ENCODE measurements around the gene CIB1. TPM values are rescaled to one million over a fixed set of nuclear protein-coding genes. Genes with fewer than 3 reads are reported as not detected.

Gene CIB1
- total RNA-seq, 4 donors from 2014 or later: 15.5 to 43.4 (median 30.7) TPM

- in situ Hi-C loops (cut with MboI; ENCODE audit: low sequenced_read_pairs in 4 of 4) (no loop called here), intact Hi-C loops (cut with DNase I; ENCODE audit: low total_unique reads) (no loop called here)
- Histone ChIP-seq H3K4me3 (no peak overlapping the region), H3K36me3 (peaks cover 0 to 27% of the 10 kb centered on the region in 2 donors), H3K27ac (no peak overlapping the region), H3K4me1 (no peaks in the 10 kb centered on the region), H3K9me3 (no peaks in the 10 kb centered on the region), H3K27me3 (no peaks in the 10 kb centered on the region)
- no peak for DNase-seq
- TF ChIP-seq CTCF (IDR thresholded peaks at IDR 0.05 in 4 of 5, conservative IDR thresholded peaks at IDR 0.05 in 1 of 5): no peak
- TF ChIP-seq POLR2A (IDR thresholded peaks at IDR 0.05): no peak
- no peak for ATAC-seq
These were observed 7.8 kb upstream of the CIB1 start for GRCh38 chr15:90241343-90242192.

- DNase-seq: no peak
- Histone ChIP-seq H3K27ac (no peak overlapping the region), H3K36me3 (peaks cover 0 to 27% of the 10 kb centered on the region in 2 donors), H3K4me1 (no peaks in the 10 kb centered on the region), H3K4me3 (no peak overlapping the region), H3K9me3 (no peaks in the 10 kb centered on the region), H3K27me3 (no peaks in the 10 kb centered on the region)
- intact Hi-C loops (cut with DNase I; ENCODE audit: low total_unique reads): no loop called here
- TF ChIP-seq POLR2A (IDR thresholded peaks at IDR 0.05) (no peak), CTCF (IDR thresholded peaks at IDR 0.05 in 4 of 5, conservative IDR thresholded peaks at IDR 0.05 in 1 of 5) (no peak)
- in situ Hi-C loops (cut with MboI; ENCODE audit: low sequenced_read_pairs in 4 of 4): no loop called here
- no peak for ATAC-seq
These were observed 7.1 kb upstream of the CIB1 start for GRCh38 chr15:90240856-90241255.

GRCh38 chr15:90239371-90239770 lies 5.6 kb upstream of the CIB1 start:
- TF ChIP-seq POLR2A (IDR thresholded peaks at IDR 0.05) (no peak), CTCF (IDR thresholded peaks at IDR 0.05 in 4 of 5, conservative IDR thresholded peaks at IDR 0.05 in 1 of 5) (no peak)
- no peak for DNase-seq
- peaks cover 0 to 27% of the 10 kb centered on the region in 2 donors for H3K36me3 ChIP-seq
- in situ Hi-C loops (cut with MboI; ENCODE audit: low sequenced_read_pairs in 4 of 4): no loop called here
- no peaks in the 10 kb centered on the region for H3K27me3 ChIP-seq
- no peak overlapping the region for H3K4me3 ChIP-seq
- H3K27ac ChIP-seq: no peak overlapping the region
- peaks cover 7 to 8% of the 10 kb centered on the region in 2 donors for H3K4me1 ChIP-seq
- ATAC-seq: no peak
- intact Hi-C loops (cut with DNase I; ENCODE audit: low total_unique reads): no loop called here
- no peaks in the 10 kb centered on the region for H3K9me3 ChIP-seq

- H3K36me3 ChIP-seq: peaks cover 0 to 30% of the 10 kb centered on the region in 2 donors
- in situ Hi-C loops (cut with MboI; ENCODE audit: low sequenced_read_pairs in 4 of 4) (no loop called here), intact Hi-C loops (cut with DNase I; ENCODE audit: low total_unique reads) (loop anchor here (1.0 kb wide), 1 partner anchor 31 kb away; the partner anchor contains the start of gene NGRN)
- DNase-seq (no peak), ATAC-seq (peak; percentile 2)
- H3K27me3 ChIP-seq: no peaks in the 10 kb centered on the region
- peak within 1 kb of the TSS; percentile 86 to 96 (median 94) for H3K27ac ChIP-seq
- no peaks in the 10 kb centered on the region for H3K9me3 ChIP-seq
- H3K4me3 ChIP-seq: peak within 1 kb of the TSS; percentile 84 to 99 (median 94)
- TF ChIP-seq POLR2A (IDR thresholded peaks at IDR 0.05) (peak; percentile 52 to 56), CTCF (IDR thresholded peaks at IDR 0.05 in 4 of 5, conservative IDR thresholded peaks at IDR 0.05 in 1 of 5) (no peak)
- H3K4me1 ChIP-seq: peaks cover 32 to 44% of the 10 kb centered on the region in 2 donors
These were observed 601 bp upstream of the CIB1 start, which contains the start of gene GDPGP1 for GRCh38 chr15:90234096-90234988. Gene GDPGP1 (plus strand): TSS chr15:90234209. CDS start chr15:90240909, 6,700 bp downstream.

All from gastrocnemius medialis (tissue), 4 donors.